ENCODE data around the gene RNASE3. TPM values are rescaled to one million over a fixed set of nuclear protein-coding genes. Genes with fewer than 3 reads are reported as not detected.

Gene RNASE3
- total RNA-seq, 1 donor from 2014 or later, result not detected

DNA sequence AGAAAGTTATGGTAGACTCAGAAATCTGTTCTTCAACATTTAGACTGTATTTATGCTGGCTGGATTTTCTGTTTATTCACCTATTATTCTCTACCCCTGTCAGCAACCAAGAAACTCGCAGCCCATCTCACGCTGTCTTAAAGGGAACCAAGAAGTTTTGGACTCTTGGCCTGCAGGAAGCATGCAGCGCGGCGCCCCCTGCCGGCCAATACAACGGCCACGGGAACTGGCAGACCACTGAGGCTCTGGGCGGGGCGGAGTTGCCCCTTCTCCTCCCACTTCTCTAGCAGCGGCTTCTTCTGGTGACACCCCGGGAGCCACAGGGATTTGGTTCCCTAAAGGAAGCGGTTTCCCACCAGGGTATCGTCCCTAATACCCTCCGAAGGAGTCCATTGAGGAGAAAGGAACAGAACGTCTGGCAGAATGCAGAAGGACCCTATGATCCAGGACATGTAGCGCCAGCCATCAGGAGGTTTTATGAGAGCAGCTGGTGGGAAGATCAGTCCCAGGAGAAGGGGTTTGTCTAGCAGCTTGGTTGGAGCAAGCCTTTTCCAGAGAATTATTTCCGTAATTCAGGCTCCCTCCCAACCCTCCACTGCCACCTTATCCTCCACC lies 43.1 kb downstream of the RNASE3 start:
- no peaks in the 10 kb centered on the region for H3K36me3 Mint-ChIP-seq (ENCODE audit: low read depth, unreplicated experiment)
- H3K27me3 Mint-ChIP-seq (ENCODE audit: unreplicated experiment), result peaks cover 3% of the 10 kb centered on the region
- no peak overlapping the region for H3K27ac Mint-ChIP-seq (ENCODE audit: unreplicated experiment)
- no peak overlapping the region for H3K4me3 Mint-ChIP-seq (ENCODE audit: unreplicated experiment)
- no peaks in the 10 kb centered on the region for H3K4me1 Mint-ChIP-seq (ENCODE audit: unreplicated experiment)
- peak; percentile 70 for DNase-seq (ENCODE audit: low spot score)
- H3K9me3 Mint-ChIP-seq (ENCODE audit: unreplicated experiment), result no peaks in the 10 kb centered on the region
- peak; percentile 90 for TF ChIP-seq CTCF (IDR thresholded peaks at IDR 0.05; ENCODE audit: unreplicated experiment)

DNA sequence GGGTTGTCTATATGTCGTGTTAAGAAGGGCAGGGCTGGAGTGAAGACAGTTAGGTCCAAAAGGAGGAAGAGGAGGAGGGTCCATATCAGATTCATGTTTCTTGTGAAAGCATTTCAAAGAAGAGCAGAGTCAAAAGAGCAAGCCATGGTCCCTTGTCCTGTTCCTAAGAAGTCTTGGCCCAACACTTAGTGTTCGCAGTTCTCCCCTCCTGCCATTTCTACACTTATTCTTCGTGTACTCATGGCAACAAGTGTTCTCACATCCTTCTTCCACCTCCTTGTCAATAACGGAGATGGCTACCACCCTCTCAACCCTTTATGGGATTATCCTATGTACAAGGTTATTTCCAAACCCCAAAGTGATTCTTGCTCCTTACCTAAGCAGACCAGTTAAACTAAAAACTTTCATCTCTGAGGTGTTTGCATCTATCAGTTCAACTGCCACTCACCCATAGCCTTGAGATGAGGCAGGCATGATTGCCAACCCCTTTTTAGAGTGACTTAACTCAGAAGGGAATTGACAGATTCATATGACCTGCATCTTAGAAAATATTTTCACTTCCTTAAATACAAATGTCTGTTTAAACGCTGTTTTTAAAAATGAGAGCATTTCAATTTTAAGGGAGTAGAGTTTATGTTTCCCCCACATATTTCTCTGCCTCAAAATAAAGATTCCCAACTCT lies 44.3 kb downstream of the RNASE3 start:
- TF ChIP-seq CTCF (IDR thresholded peaks at IDR 0.05; ENCODE audit: unreplicated experiment), result no peak
- H3K9me3 Mint-ChIP-seq (ENCODE audit: unreplicated experiment), result no peaks in the 10 kb centered on the region
- no peaks in the 10 kb centered on the region for H3K36me3 Mint-ChIP-seq (ENCODE audit: low read depth, unreplicated experiment)

More for the DNA sequence above, 44.3 kb downstream of the RNASE3 start:
- Mint-ChIP-seq H3K27me3 (ENCODE audit: unreplicated experiment) (peaks cover 3% of the 10 kb centered on the region), H3K27ac (ENCODE audit: unreplicated experiment) (no peak overlapping the region), H3K4me3 (ENCODE audit: unreplicated experiment) (no peak overlapping the region), H3K4me1 (ENCODE audit: unreplicated experiment) (no peaks in the 10 kb centered on the region)
- no peak for DNase-seq (ENCODE audit: low spot score)

Other genes with a start within 250 kb of the RNASE3 start
- not detected for gene OR6S1, start 249.7 kb upstream of the RNASE3 start, total RNA-seq (ENCODE audit: unreplicated experiment)
- gene RNASE4, start 206.8 kb upstream of the RNASE3 start, total RNA-seq (ENCODE audit: unreplicated experiment), result 1.0 TPM
- 6.5 TPM for gene ANG, start 202.6 kb upstream of the RNASE3 start, total RNA-seq (ENCODE audit: unreplicated experiment)
- gene EDDM3A, start 145.5 kb upstream of the RNASE3 start, total RNA-seq (ENCODE audit: unreplicated experiment), result not detected
- gene EDDM3B, start 123.0 kb upstream of the RNASE3 start, total RNA-seq (ENCODE audit: unreplicated experiment), result not detected
- gene RNASE6, start 110.1 kb upstream of the RNASE3 start, total RNA-seq (ENCODE audit: unreplicated experiment), result 13.7 TPM
- 31.6 TPM for gene RNASE1, start 88.5 kb upstream of the RNASE3 start, total RNA-seq (ENCODE audit: unreplicated experiment)
- gene RNASE2, start 64.1 kb downstream of the RNASE3 start, total RNA-seq (ENCODE audit: unreplicated experiment), result not detected
- 62.7 TPM for gene METTL17, start 98.6 kb downstream of the RNASE3 start, total RNA-seq (ENCODE audit: unreplicated experiment)
- not detected for gene SLC39A2, start 107.9 kb downstream of the RNASE3 start, total RNA-seq (ENCODE audit: unreplicated experiment)
- gene NDRG2, start 133.7 kb downstream of the RNASE3 start, total RNA-seq (ENCODE audit: unreplicated experiment), result 45.9 TPM
- gene TPPP2, start 138.8 kb downstream of the RNASE3 start, total RNA-seq (ENCODE audit: unreplicated experiment), result 0.62 TPM
- not detected for gene RNASE13, start 143.4 kb downstream of the RNASE3 start, total RNA-seq (ENCODE audit: unreplicated experiment)
- gene RNASE7, start 151.0 kb downstream of the RNASE3 start, total RNA-seq (ENCODE audit: unreplicated experiment), result not detected
- gene RNASE8, start 166.4 kb downstream of the RNASE3 start, total RNA-seq (ENCODE audit: unreplicated experiment), result not detected
- 12.5 TPM for gene ARHGEF40, start 178.9 kb downstream of the RNASE3 start, total RNA-seq (ENCODE audit: unreplicated experiment)
- 27.0 TPM for gene ZNF219, start 207.3 kb downstream of the RNASE3 start, total RNA-seq (ENCODE audit: unreplicated experiment)
- gene TMEM253, start 209.7 kb downstream of the RNASE3 start, total RNA-seq (ENCODE audit: unreplicated experiment), result 0.90 TPM

All from endothelial cell (in vitro differentiated cells).